Colonic mucosa (tissue), 4 donors: ENCODE data around the gene HEXB. TPM values are rescaled to one million over a fixed set of nuclear protein-coding genes. Genes with fewer than 3 reads are reported as not detected.
A peak's percentile ranks its signal among the peaks of the same experiment; 100 is the strongest.

Experiments
- DNase-seq: peaks from one replicate; pipeline ENCODE4 v3.0.0-alpha.2; 2020
- H3K27ac ChIP-seq: fragments of 200-600 bp; one replicate; pipeline ENCODE4 v1.8.0; 2021
- H3K27me3 ChIP-seq: fragments of 200-600 bp; one replicate; pipeline ENCODE4 v1.8.0; 2021
- H3K36me3 ChIP-seq: fragments of 200-600 bp; one replicate; pipeline ENCODE4 v1.8.0; 2021
- H3K4me1 ChIP-seq: fragments of 200-600 bp; one replicate; pipeline ENCODE4 v1.8.0; 2021; ENCODE audit warnings: mild to moderate bottlenecking
- H3K4me3 ChIP-seq: fragments of 200-600 bp; one replicate; pipeline ENCODE4 v1.8.0; 2021
- H3K9ac ChIP-seq, 2 donors: one replicate each; pipeline ENCODE4 v1.7.0; 2013; ENCODE audit warnings: control low read depth in 2 of 2, low read depth in 2 of 2, low read length in 2 of 2
- H3K9me3 ChIP-seq: fragments of 200-600 bp; one replicate; pipeline ENCODE4 v1.8.0; 2021
- CTCF ChIP-seq: fragments of 200-600 bp; IDR thresholded peaks from one replicate; pipeline ENCODE4 v1.8.0; 2022; ENCODE audit warnings: antibody characterized with exemption, mild to moderate bottlenecking
- intact Hi-C: fragments of 100-400 bp; cut with DNase I; formaldehyde crosslinking; loops from one replicate; pipeline ENCODE4 v1.14.1; 2022
- total RNA-seq, 2 donors: library from RNA; stranded (reverse); fragmentation: NEBNext Ultra II Directional in 1 of 2; extraction: Animal tissue kit (Norgen Biotek cat#: 25700) in 1 of 2; gene quantifications; one replicate each; pipeline ENCODE4 v1.2.1, GENCODE V29; 2021
- donor health status: healthy.
- donor health status: DM: no; HTN: no; CAD: no.
- donor health status: DM: no; HTN: no; CAD: no.

The HEXB gene
- total RNA-seq, 2 donors from 2014 or later = 173 to 197 TPM

DNA sequence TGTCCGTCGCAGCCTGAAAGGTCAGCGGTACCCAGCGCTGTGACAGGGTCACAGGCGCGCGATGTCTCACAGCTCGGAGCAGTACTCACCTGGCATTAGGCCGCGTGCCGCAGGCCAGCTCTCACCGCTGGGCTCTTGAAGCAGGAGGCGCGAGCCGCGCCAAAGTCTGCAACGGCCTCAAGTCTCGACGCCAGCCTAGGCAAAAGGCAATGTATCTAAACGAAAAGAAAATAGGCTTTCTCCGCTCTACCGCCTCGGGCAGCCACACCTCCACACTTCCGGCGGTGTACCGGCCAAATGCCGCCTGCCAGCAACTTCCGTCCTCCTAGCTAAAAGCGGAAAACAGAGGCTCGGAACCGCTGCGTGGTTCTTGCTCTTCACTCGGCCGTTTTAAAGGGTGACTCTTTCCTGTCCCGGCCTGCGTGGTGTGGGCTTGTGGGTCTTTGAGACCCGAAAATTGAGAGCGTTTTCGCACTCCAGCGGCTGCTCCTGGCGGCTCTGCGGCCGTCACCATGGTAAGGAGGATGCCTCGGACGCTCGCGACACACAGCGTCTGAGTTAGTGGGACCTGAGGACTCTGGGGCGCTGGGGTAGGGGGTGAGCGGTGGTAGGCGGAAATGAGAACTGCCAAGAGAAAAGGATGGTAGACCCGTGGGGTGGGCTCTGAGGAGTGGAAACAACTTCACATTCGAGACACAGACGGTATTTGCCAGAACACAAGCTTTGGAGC is 82.0 kb downstream of the HEXB start, which contains the start of the genes GFM2 and NSA2:
Gene GFM2 (minus strand): TSS at position 269 of the 730 bp plus-strand sequence. CDS start 3,375 bp downstream, outside the sequence.
Gene NSA2 (plus strand): TSS at position 401 of the 730 bp plus-strand sequence. CDS start 112 bp downstream, at position 513.
- peak within 1 kb of the TSS; percentile 92 to 97 for H3K9ac ChIP-seq
- intact Hi-C loops = loop anchor here (5.0 to 10.0 kb wide), 2 partner anchors 72 to 570 kb away; partner anchors contain the start of gene HMGCR
- peak within 1 kb of the TSS; percentile 68 for H3K27ac ChIP-seq
- peak within 1 kb of the TSS; percentile 96 for H3K4me3 ChIP-seq
- no peaks in the 10 kb centered on the region for H3K27me3 ChIP-seq
- no peak for TF ChIP-seq CTCF
- H3K4me1 ChIP-seq = peaks cover 16% of the 10 kb centered on the region
- H3K9me3 ChIP-seq = no peaks in the 10 kb centered on the region
- DNase-seq = peak; percentile 95
- no peaks in the 10 kb centered on the region for H3K36me3 ChIP-seq

- H3K9ac ChIP-seq = peak overlapping the region; percentile 62 to 97
- peaks cover 16% of the 10 kb centered on the region for H3K4me1 ChIP-seq
- no peaks in the 10 kb centered on the region for H3K36me3 ChIP-seq
- no peaks in the 10 kb centered on the region for H3K27me3 ChIP-seq
- peak; percentile 53 for DNase-seq
- no peak for TF ChIP-seq CTCF
- no peaks in the 10 kb centered on the region for H3K9me3 ChIP-seq
- intact Hi-C loops = loop anchor here (5.0 to 10.0 kb wide), 2 partner anchors 73 to 570 kb away; partner anchors contain the start of gene HMGCR
- H3K4me3 ChIP-seq = peak overlapping the region; percentile 96
- peak overlapping the region; percentile 68 for H3K27ac ChIP-seq
Observed at GRCh38 chr5:74767579-74767913, 82.5 kb downstream of the HEXB start.

Other genes starting within 250 kb of the HEXB start
- gene ENC1, start 44.5 kb upstream of the HEXB start, total RNA-seq = 10 to 100 TPM; 18.9 to 26.6 TPM
- gene GFM2, start 81.9 kb downstream of the HEXB start, total RNA-seq = 10 to 100 TPM; 24.1 to 31.4 TPM
- 10 to 100 TPM; 55.0 to 56.9 TPM for gene NSA2, start 82.0 kb downstream of the HEXB start, total RNA-seq
- 1 to 10 TPM; 4.9 to 5.0 TPM for gene FAM169A, start 181.2 kb downstream of the HEXB start, total RNA-seq